Ovary (tissue), 3 donors: Measurements from ENCODE around the gene PMEL.

Source experiments
- EP300 ChIP-seq: sonication (generic); formaldehyde crosslinking; IDR thresholded peaks from one replicate; pipeline ENCODE4 v1.6.1; 2017; ENCODE audit warnings: antibody characterized with exemption
- POLR2A ChIP-seq: fragments of 450-650 bp; IDR thresholded peaks from one replicate; pipeline ENCODE4 v1.6.1; 2017; ENCODE audit warnings: antibody characterized with exemption, mild to moderate bottlenecking, moderate library complexity
- TF ChIP-seq, protein P1 (sequence below), 3 donors: fragments of 450-650 bp in 2 of 3; fragments of 200-600 bp in 1 of 3; IDR thresholded peaks; one replicate each; pipeline versions ENCODE4 v1.5.1 to v1.8.0; 2016 to 2022; ENCODE audit warnings: antibody characterized with exemption in 3 of 3, mild to moderate bottlenecking in 1 of 3
- donor health status: DM: no; HTN: no; CAD: no.

DNA sequence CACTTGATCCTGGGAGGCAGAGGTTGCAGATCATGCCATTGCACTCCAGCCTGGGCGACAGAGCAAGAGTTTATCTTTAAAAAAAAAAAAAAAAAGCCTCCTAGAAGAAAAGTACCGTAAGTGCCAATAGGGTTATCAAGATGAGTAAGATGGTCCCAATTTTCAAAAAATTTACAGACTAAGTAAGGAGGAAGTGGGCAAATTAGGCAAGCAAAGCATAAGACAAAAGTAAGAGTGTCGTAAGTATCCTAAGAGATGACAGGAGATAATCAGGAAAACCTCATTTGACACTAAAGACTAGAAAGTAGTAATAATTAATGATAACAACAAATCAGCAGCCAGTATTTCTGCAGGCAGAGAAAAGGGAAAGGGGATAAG lies 50.4 kb downstream of the PMEL start:
- TF ChIP-seq, protein P1, sequence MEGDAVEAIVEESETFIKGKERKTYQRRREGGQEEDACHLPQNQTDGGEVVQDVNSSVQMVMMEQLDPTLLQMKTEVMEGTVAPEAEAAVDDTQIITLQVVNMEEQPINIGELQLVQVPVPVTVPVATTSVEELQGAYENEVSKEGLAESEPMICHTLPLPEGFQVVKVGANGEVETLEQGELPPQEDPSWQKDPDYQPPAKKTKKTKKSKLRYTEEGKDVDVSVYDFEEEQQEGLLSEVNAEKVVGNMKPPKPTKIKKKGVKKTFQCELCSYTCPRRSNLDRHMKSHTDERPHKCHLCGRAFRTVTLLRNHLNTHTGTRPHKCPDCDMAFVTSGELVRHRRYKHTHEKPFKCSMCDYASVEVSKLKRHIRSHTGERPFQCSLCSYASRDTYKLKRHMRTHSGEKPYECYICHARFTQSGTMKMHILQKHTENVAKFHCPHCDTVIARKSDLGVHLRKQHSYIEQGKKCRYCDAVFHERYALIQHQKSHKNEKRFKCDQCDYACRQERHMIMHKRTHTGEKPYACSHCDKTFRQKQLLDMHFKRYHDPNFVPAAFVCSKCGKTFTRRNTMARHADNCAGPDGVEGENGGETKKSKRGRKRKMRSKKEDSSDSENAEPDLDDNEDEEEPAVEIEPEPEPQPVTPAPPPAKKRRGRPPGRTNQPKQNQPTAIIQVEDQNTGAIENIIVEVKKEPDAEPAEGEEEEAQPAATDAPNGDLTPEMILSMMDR (IDR thresholded peaks at IDR 0.05): no peak
- TF ChIP-seq POLR2A: no peak
- TF ChIP-seq EP300: no peak
